GM21423 (cell line): ENCODE data around the gene DOP1B.

Source experiments
- ATAC-seq: cut with Tn5 transposase; IDR thresholded peaks from one replicate; pipeline ENCODE4 v1.9.1; 2021; ENCODE audit warnings: mild to moderate bottlenecking, moderate library complexity; ENCODE audit not compliant: unreplicated experiment

The DOP1B gene

GRCh38 chr21:36200081-36200561 is 43.5 kb downstream of the DOP1B start:
- no peak for ATAC-seq

GRCh38 chr21:36202726-36203602 is 46.3 kb downstream of the DOP1B start:
- ATAC-seq = no peak

GRCh38 chr21:36203603-36203889 is 46.9 kb downstream of the DOP1B start:
- ATAC-seq = no peak

DNA sequence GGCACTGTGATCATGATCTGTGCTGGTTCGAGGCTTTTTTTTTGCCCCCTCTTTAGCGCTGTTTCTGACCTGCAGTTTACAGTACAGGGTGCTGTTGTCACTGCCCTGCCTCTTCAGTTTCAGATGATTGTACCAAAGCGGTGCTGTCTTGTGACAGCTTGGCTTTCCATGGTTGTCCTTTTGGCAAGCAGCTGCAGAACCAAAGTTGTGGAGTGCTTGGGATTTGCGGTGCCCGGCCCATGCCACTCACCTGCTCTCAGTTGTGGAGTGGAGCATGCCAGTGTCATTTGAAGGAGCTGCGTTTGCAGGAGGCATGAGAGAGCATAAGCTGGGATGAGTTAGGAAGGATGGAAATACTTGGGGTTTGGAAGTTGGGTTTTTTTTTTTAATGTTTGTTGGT is 48.4 kb downstream of the DOP1B start:
- ATAC-seq = no peak

DNA sequence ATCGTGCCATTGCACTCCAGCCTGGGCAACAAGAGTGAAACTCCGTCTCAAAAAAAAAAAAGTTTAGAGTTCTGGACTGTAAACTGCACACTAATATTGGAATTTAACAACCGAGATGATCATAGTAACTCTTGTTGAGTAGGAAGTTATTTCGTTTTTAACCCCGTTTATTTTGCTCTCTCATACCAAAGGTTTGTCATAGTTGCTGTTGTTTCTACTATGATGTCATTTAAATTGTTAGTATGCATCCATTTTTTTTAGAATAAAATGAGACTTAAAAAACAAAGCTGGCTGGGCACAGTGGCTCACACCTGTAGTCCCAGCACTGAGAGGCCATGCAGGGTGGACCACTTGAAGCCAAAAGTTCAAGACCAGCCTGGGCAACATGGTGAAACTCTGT is 49.3 kb downstream of the DOP1B start:
- no peak for ATAC-seq
